NOMO-1 treated with dmso at 0.1 percent for 144 hours (cell line): ENCODE data around the gene SBSN.

Experiments
- DNase-seq: peaks from one replicate; lab custom pipeline; 2025; ENCODE audit not compliant: unreplicated experiment; lab: John Stamatoyannopoulos, UW

SBSN gene

DNA sequence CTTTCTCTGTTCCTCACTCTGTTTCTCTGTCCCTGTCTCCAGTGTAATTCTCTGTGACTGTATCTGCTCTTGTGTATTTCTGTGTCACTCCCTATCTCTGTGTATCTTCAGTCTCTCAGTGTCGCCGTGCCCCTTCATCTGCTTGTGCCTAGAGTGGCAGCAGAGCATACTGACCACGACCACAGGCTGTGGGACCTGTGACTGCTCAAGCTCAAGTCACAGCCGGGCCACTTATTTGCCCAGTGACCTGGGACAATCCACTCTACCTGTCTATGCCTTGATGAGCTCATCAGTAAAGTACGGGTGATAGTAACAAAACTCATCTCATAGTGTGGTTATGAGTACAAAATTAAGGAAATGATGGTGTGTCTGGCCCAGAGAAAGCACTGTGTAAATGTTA lies 26.0 kb upstream of the SBSN start:
- no peak for DNase-seq

GRCh38 chr19:35553385-35554000 lies 25.4 kb upstream of the SBSN start:
- no peak for DNase-seq

- no peak for DNase-seq
Measured at GRCh38 chr19:35552534-35553384, 24.6 kb upstream of the SBSN start.

DNA sequence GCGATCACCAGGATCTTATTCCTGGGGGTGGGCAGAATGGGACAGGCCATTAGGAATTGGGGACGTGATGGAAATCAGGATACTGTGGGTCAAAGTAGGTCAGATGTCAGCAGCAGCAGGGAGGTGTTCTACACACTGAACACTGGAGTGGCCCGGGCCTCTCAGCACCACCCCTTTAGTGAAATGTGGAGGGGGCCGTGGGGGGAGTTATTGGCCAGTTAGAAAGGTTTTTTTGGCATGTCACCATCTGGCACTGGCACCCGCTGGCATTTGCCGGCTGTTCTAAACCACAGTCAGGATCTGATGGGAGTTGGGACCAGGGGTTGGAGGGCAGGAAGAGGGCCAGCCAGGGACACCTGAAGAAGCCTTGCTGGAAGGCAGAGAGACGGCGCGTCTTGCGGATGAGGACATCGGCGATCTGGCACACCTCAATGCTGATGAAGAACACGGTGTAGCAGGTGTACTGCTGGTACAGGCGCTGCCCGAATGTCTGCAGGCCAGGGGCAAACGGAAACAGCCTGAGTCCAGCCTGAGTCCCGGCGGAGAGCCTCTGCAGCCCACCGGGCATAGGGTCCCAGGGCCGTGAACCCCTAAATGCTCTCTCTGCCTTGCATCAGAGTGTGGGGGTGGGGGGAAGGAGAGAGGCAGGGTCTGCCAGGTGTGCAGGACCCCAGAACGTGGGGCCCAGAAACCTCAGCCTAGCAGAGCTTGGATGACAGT lies 23.1 kb upstream of the SBSN start:
- DNase-seq, result no peak

DNA sequence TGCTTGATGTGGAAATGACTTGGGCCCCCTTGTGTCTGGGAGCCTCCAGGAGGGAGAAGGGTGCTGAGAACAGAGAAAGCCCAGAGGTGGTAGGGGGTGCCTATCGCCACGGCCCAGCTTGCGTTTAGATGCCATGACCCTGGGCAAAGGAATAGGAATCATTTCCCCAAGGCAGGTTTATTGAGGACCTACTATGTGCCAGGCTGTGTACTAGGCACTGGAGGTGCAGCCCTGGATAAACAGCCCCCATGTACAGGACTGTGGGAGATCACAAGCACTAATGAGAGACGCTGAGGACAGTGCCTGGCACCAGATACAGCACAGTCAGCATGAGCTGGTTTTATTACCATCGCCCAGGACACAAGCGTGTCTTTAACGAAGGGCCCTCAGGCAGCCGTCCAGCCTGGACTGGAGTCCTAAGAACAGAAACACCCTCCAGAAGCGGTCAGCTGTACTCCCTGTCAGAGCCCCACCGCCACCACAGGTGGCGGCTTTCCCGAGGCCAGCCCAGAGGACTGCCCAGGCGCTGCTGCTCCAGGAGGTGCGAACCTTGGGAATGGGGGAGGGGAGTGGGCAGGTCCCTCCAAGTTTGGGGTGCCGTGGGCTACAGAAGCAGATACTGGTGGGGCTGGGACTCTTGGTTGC lies 21.9 kb upstream of the SBSN start:
- no peak for DNase-seq

- DNase-seq, result peak; percentile 24
Measured at GRCh38 chr19:35549174-35549788, 21.2 kb upstream of the SBSN start.

GRCh38 chr19:35546532-35546931 lies 18.4 kb upstream of the SBSN start:
- no peak for DNase-seq

- no peak for DNase-seq
Measured at GRCh38 chr19:35545855-35546381, 17.8 kb upstream of the SBSN start.

GRCh38 chr19:35545001-35545854 lies 17.1 kb upstream of the SBSN start, which contains the start of gene TMEM147:
Gene TMEM147 (plus strand): TSS chr19:35545626. CDS start chr19:35545740, 114 bp downstream.
- DNase-seq, result peak; percentile 73

- DNase-seq, result no peak
Measured at GRCh38 chr19:35544110-35544802, 16.1 kb upstream of the SBSN start.

- DNase-seq, result no peak
Measured at GRCh38 chr19:35543280-35544109, 15.4 kb upstream of the SBSN start.

DNA sequence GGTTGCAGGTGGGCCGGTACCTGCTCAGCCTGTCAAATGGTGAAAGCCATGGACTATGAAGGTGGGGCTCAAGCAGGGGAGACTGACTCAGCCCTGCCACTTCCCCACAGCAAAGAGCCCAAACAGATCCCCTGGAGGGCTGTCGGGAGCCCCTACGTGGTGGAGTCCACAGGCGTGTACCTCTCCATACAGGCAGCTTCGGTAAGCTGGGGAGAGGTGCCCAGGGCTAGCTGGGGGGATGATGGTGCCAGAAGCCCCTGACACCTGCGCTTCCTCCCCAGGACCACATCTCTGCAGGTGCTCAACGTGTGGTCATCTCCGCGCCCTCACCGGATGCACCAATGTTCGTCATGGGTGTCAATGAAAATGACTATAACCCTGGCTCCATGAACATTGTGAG lies 14.1 kb upstream of the SBSN start:
- DNase-seq, result no peak

DNA sequence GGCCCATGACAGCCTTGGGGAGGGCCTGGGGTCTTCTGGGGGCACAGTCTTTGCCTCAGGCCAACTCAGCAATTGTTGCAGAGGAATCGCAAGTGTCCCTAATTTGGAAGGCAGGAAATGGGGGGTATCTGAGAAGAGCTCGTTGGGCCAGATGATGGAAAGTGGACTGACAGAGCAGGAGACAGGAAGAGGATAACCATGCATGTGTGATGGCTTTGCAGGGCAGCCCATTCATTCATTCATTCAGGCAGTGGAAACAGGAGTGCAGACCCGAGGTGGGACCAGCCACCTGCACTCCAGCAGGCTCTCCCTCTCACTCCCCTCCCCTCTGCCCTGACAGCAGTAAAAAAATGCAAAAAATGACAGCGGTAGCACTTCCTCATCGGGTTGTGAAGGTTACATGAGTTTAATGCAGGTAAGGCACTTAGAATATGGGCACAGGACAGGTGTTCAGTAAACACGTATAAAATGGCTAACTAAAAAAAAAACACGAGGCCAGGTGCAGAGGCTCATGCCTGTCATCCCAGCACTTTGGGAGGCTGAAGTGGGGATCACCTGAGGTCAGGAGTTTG lies 12.3 kb upstream of the SBSN start:
- no peak for DNase-seq

- DNase-seq, result no peak
Measured at GRCh38 chr19:35539850-35540249, 11.7 kb upstream of the SBSN start.

- no peak for DNase-seq
Measured at GRCh38 chr19:35539314-35539713, 11.2 kb upstream of the SBSN start.

GRCh38 chr19:35534803-35535480 lies 6.8 kb upstream of the SBSN start:
- DNase-seq, result no peak

DNA sequence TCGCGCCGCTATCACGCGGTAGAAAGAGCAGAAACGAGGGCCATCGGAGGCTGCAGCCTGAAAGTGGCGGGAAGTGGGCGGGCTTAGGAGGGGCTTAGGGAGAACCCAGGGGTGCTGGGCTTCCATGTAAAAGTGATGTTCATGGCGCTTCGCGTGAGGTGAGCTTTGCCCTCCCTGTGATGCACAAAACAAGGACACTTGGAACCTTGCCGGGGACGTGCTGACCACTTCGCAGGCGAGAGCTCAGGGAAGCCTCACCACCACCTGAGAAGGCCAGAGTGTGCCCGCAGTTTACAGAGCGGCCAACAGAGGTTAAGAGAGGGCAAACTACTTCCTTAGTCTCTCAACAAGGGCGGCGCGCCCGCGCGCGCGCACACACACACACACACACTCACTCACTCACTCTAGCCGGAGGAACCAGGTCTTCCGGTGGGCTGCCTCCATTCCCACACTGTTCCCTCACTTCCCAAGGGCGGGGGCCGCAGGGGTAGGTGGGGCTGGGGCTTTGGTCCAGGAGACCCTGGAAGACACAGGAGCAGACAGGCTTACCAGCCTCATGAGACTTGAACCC lies 5.8 kb upstream of the SBSN start:
- peak; percentile 30 for DNase-seq
